ENCODE data around the gene MYRIP. TPM values are rescaled to one million over a fixed set of nuclear protein-coding genes. Genes with fewer than 3 reads are reported as not detected.
"Not testable (repeated sequence)": the region's sequence is repeated elsewhere in the genome, so short reads cannot be mapped to it uniquely, and the experiment has no call there.

The MYRIP gene
- total RNA-seq, 1 donor from 2014 or later: 0.70 TPM

DNA sequence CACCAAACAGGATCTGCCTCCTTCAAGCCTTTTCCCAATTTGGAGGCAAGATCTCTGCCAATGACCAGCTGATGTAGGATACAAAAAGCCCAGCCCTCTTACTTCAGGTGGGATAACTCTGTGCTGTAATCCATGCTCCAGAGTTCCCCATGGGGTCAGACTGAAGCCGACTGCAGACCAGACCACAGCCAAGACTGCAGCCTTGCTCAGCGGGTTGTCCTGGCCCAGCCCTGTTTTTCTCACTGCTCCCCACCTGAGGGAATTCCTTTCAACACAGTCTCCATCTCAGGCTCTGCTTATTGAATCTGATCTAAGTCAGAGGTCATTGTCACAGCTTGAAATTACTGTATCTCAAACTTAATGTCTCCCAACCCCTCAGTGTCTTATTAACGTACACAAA lies 207.0 kb downstream of the MYRIP start:
- DNase-seq (ENCODE audit: low spot score): no peak
- intact Hi-C loops (cut with DNase I): no loop called here

- no peak for DNase-seq (ENCODE audit: low spot score)
- intact Hi-C loops (cut with DNase I): no loop called here
Measured at GRCh38 chr3:40018369-40018768, 209.0 kb downstream of the MYRIP start.

GRCh38 chr3:40019376-40019775 lies 210.0 kb downstream of the MYRIP start:
- no peak for DNase-seq (ENCODE audit: low spot score)
- intact Hi-C loops (cut with DNase I): no loop called here

- intact Hi-C loops (cut with DNase I): no loop called here
- no peak for DNase-seq (ENCODE audit: low spot score)
Measured at GRCh38 chr3:40020689-40021088, 211.3 kb downstream of the MYRIP start.

- intact Hi-C loops (cut with DNase I): no loop called here
- DNase-seq (ENCODE audit: low spot score): no peak
Measured at GRCh38 chr3:40021338-40021737, 211.9 kb downstream of the MYRIP start.

GRCh38 chr3:40022297-40022827 lies 213.0 kb downstream of the MYRIP start:
- intact Hi-C loops (cut with DNase I): no loop called here
- DNase-seq (ENCODE audit: low spot score): no peak

GRCh38 chr3:40024526-40024925 lies 215.1 kb downstream of the MYRIP start:
- intact Hi-C loops (cut with DNase I): no loop called here
- DNase-seq (ENCODE audit: low spot score): no peak

GRCh38 chr3:40025892-40026291 lies 216.5 kb downstream of the MYRIP start:
- DNase-seq (ENCODE audit: low spot score); intact Hi-C loops (cut with DNase I): not testable (repeated sequence)

GRCh38 chr3:40035177-40035576 lies 225.8 kb downstream of the MYRIP start:
- intact Hi-C loops (cut with DNase I): no loop called here
- no peak for DNase-seq (ENCODE audit: low spot score)

GRCh38 chr3:40037582-40037981 lies 228.2 kb downstream of the MYRIP start:
- DNase-seq (ENCODE audit: low spot score): no peak
- intact Hi-C loops (cut with DNase I): no loop called here

- no peak for DNase-seq (ENCODE audit: low spot score)
- intact Hi-C loops (cut with DNase I): no loop called here
Measured at GRCh38 chr3:40042752-40043443, 233.5 kb downstream of the MYRIP start.

DNA sequence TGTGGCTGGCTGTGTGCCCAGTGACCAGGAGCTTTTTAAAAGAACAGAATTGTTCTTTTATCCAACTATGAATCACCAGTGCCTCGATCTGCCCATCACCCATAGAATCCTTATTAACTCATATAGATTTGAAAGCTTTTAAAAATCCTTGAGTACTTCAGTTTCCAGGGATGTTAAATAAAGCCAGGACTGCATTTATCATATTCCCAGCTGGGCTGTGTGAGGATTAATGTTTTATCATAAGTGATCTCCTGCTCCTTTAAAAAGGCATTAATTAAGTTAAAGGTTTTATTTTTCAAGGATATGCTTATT lies 234.0 kb downstream of the MYRIP start:
- intact Hi-C loops (cut with DNase I): no loop called here

GRCh38 chr3:40044487-40044886 lies 235.1 kb downstream of the MYRIP start:
- intact Hi-C loops (cut with DNase I): no loop called here
- DNase-seq (ENCODE audit: low spot score): no peak

More for the DNA sequence above, 234.0 kb downstream of the MYRIP start:
- DNase-seq (ENCODE audit: low spot score): no peak

DNA sequence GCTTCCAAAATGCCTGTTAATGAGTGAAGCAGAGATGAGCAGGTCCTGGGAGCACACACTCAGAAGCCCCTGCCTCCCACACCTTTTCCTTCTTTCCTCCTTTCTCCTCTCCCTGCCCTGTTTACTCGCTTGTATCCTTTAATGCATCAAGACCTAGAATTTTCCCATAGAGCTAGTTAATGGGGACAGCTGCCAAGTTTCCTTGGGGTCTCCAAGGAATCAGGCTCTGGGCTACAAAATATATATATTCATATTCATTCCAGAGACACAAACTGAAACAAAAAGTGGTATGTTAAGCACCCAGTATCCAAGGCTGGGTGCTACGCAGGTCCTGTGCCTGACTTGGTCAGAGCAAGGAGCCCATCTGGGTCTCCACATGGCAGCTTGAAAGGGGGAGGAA lies 235.6 kb downstream of the MYRIP start:
- intact Hi-C loops (cut with DNase I): no loop called here

DNA sequence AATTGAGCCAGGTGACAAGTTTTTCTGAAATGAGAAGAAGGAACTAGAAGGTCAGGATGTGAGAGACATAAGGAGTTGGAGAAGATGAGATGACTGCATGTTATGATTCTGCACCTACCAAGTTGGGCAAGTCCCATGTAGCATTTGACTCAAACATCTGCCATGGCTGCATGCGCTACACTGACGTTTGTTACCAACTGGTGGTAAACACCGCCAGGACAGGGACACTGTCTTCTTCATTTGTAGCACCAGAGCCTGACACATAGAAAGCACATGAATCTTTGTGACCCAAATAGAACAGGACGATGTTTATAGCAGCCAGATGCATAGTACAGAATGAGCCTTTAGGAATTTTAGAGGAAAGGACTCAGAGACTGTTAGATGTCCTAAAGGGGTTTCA lies 236.7 kb downstream of the MYRIP start:
- intact Hi-C loops (cut with DNase I): no loop called here
- no peak for DNase-seq (ENCODE audit: low spot score)

More for the DNA sequence above, 235.6 kb downstream of the MYRIP start:
- no peak for DNase-seq (ENCODE audit: low spot score)

DNA sequence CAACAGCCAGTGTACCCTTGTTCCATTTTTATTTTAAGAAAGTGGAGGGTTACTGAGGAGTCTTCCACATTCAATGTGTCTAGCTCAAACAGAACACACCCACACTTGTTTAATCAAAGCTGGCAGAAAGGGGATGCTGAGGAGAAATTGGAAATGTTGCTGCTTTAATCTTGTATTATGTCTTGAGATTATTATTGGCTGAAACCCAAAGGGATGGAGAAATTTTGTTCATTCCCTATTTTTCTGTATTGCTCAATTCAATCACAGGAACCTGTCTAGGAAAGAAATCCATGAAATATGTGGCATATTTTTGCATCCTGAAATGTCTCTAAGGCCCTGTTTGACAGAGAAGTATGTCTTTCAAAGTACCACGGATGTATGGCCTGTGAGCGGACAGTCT lies 238.0 kb downstream of the MYRIP start:
- no peak for DNase-seq (ENCODE audit: low spot score)
- intact Hi-C loops (cut with DNase I): no loop called here

DNA sequence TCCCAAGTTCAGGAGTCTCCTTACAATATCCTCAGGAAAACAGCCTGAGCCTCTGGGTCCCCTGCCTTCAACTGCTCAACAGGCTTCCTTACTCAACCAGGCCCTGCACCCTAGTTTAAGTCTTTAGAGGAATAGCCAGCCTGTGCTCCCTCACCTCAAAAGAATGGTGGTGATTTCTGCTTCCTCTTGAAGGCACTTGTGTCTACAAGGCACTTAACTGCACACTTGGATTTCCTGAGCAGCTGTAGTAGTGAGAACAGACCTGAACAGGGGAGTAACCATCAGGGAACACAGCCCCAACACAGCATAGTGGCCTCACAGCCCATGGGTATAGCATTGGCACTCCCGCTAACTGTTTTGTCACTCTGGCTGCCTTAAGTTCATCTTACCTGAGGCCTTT lies 244.3 kb downstream of the MYRIP start:
- no peak for DNase-seq (ENCODE audit: low spot score)
- intact Hi-C loops (cut with DNase I): no loop called here

- DNase-seq (ENCODE audit: low spot score): no peak
- intact Hi-C loops (cut with DNase I): no loop called here
Measured at GRCh38 chr3:40054568-40055222, 245.3 kb downstream of the MYRIP start.

DNA sequence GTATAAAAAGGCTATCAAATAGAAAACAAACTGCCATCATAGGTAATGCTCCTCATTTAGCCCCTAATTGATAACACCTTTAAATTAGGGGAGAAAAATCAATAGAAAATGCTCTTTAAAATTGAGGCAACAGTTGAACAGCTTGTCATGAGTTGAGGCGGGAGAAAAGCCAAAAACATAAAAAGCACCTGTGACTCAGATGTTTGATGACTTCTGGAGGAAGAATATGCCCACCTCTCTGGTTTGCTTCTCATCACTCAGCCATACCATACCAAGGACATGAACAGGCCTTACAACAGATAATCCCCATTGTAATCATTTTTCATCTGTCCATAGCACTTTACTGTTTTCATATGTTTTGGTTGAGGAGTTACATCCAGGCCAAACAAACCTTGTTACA lies 246.0 kb downstream of the MYRIP start:
- intact Hi-C loops (cut with DNase I): no loop called here

GRCh38 chr3:40055956-40056355 lies 246.5 kb downstream of the MYRIP start:
- intact Hi-C loops (cut with DNase I): no loop called here
- DNase-seq (ENCODE audit: low spot score): no peak

More for the DNA sequence above, 246.0 kb downstream of the MYRIP start:
- DNase-seq (ENCODE audit: low spot score): no peak

DNA sequence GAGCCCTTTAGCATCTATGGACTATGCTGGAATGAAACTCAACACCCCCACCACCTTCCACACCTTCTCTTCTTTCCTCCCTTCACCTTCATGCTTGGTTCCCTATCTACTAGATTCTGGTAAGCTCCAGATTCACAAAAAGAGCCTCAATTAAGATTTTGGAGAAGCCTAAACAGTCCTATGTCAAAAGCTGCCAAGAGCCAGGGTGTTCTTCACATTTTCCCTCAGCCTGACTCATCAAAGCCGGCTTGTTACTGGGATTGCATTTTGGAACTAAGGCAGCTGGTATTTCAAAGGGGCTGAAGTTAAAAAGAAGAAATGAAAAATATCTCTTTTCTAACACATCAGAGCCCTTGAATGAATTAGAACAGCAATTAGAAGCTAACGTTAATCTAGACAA lies 247.7 kb downstream of the MYRIP start:
- no peak for DNase-seq (ENCODE audit: low spot score)
- intact Hi-C loops (cut with DNase I): no loop called here
